IMR-90 (cell line): ENCODE measurements around the gene TGFB2. TPM values are rescaled to one million over a fixed set of nuclear protein-coding genes. Genes with fewer than 3 reads are reported as not detected.

ENCODE experiments used
- ATAC-seq: fragments of 200-7000 bp; cut with Tn5 transposase; 2 replicates; pipeline ENCODE4 v1.9.1; 2020; ENCODE audit warnings: low read depth, mild to moderate bottlenecking, moderate library complexity
- BruUV-seq: library from RNA; stranded (reverse); fragments of 400-500 nt; replicated peaks from 2 replicates; lab custom pipeline; 2021; lab: Mats Ljungman, UMichigan
- CTCF ChIA-PET: fragments of 300-600 bp; formaldehyde crosslinking; extraction: SDS; loops from one replicate; lab custom pipeline; 2021; ENCODE audit warnings: antibody characterized with exemption; lab: Yijun Ruan, JAX
- POLR2A ChIA-PET: fragments of 300-600 bp; sonication (Branson Sonifier 250); formaldehyde crosslinking; loops from one replicate; lab custom pipeline; 2022; ENCODE audit warnings: antibody characterized with exemption; ENCODE audit not compliant: unreplicated experiment; lab: Charles Lee
- DNase-seq: peaks from one replicate; pipeline ENCODE4 v3.0.0; 2013
- H2AFZ ChIP-seq: replicated peaks from 2 replicates; pipeline ENCODE3; 2013; ENCODE audit warnings: low read length, mild to moderate bottlenecking; ENCODE audit not compliant: poor library complexity
- H2AK5ac ChIP-seq: 2 replicates; pipeline ENCODE4 v1.6.1; 2013; ENCODE audit warnings: low read depth, low read length, inconsistent platforms
- H2AK9ac ChIP-seq: replicated peaks from 2 replicates; pipeline ENCODE3; 2013; ENCODE audit warnings: mild to moderate bottlenecking, low read depth, low read length, moderate library complexity; ENCODE audit not compliant: poor library complexity
- H2BK120ac ChIP-seq: 2 replicates; pipeline ENCODE4 v1.6.1; 2013; ENCODE audit warnings: low read depth, low read length, inconsistent platforms
- H2BK15ac ChIP-seq: 3 replicates; pipeline ENCODE4 v1.6.1; 2013; ENCODE audit warnings: low read depth, low read length, inconsistent platforms
- H2BK20ac ChIP-seq: 2 replicates; pipeline ENCODE4 v1.6.1; 2013; ENCODE audit warnings: low read depth, mild to moderate bottlenecking, inconsistent platforms, low read length, moderate library complexity
- H2BK5ac ChIP-seq: 2 replicates; pipeline ENCODE4 v1.6.1; 2013; ENCODE audit warnings: mild to moderate bottlenecking, low read depth, low read length, inconsistent platforms; ENCODE audit not compliant: poor library complexity, severe bottlenecking
- H3K14ac ChIP-seq: replicated peaks from 2 replicates; pipeline ENCODE4 v1.6.1; 2013; ENCODE audit warnings: low read depth, low read length, inconsistent platforms
- H3K18ac ChIP-seq: 2 replicates; pipeline ENCODE4 v1.6.1; 2013; ENCODE audit warnings: low read depth, low read length, control low read depth
- H3K23ac ChIP-seq: 2 replicates; pipeline ENCODE4 v1.6.1; 2013; ENCODE audit warnings: low read depth, low read length, inconsistent platforms
- H3K27ac ChIP-seq: 2 replicates; pipeline ENCODE4 v1.5.1; 2013; ENCODE audit warnings: mild to moderate bottlenecking, control low read depth, low read length; ENCODE audit not compliant: insufficient read depth
- H3K27me3 ChIP-seq: 2 replicates; pipeline ENCODE4 v1.6.1; 2013; ENCODE audit warnings: low read length; ENCODE audit not compliant: control insufficient read depth, insufficient read depth
- H3K36me3 ChIP-seq: 2 replicates; pipeline ENCODE4 v1.6.1; 2013; ENCODE audit warnings: low read length, mixed read lengths; ENCODE audit not compliant: control insufficient read depth, insufficient read depth
- H3K4ac ChIP-seq: 2 replicates; pipeline ENCODE4 v1.6.1; 2013; ENCODE audit warnings: low read depth, low read length, inconsistent platforms
- H3K4me1 ChIP-seq: 2 replicates; pipeline ENCODE4 v1.6.1; 2013; ENCODE audit warnings: low read length, mixed read lengths; ENCODE audit not compliant: control insufficient read depth, insufficient read depth
- H3K4me2 ChIP-seq: 2 replicates; pipeline ENCODE4 v1.6.1; 2013; ENCODE audit warnings: low read depth, mild to moderate bottlenecking, control low read depth, low read length, moderate library complexity
- H3K4me3 ChIP-seq: 2 replicates; pipeline ENCODE4 v1.5.1; 2013; ENCODE audit warnings: low read depth, mild to moderate bottlenecking, control low read depth, low read length, moderate library complexity; ENCODE audit not compliant: insufficient read depth
- H3K56ac ChIP-seq: 2 replicates; pipeline ENCODE4 v1.6.1; 2013; ENCODE audit warnings: low read length, inconsistent platforms; ENCODE audit not compliant: insufficient read depth; ENCODE audit errors: extremely low read depth
- H3K79me1 ChIP-seq, 2 experiments: 2 replicates each; pipeline ENCODE4 v1.6.1; 2013; ENCODE audit warnings: low read length in 2 of 2, inconsistent platforms in 1 of 2, low read depth in 1 of 2
- H3K9ac ChIP-seq: 2 replicates; pipeline ENCODE4 v1.6.1; 2013; ENCODE audit warnings: low read depth, low read length, control low read depth
- H3K9me1 ChIP-seq: 2 replicates; pipeline ENCODE4 v1.6.1; 2013; ENCODE audit warnings: low read length, inconsistent platforms; ENCODE audit not compliant: insufficient read depth
- H3K9me3 ChIP-seq: 2 replicates; pipeline ENCODE4 v1.6.1; 2013; ENCODE audit warnings: low read length; ENCODE audit not compliant: control insufficient read depth, insufficient read depth
- H4K20me1 ChIP-seq: 2 replicates; pipeline ENCODE4 v1.6.1; 2013; ENCODE audit warnings: low read length, inconsistent platforms; ENCODE audit not compliant: insufficient read depth
- H4K5ac ChIP-seq: 2 replicates; pipeline ENCODE4 v1.6.1; 2013; ENCODE audit warnings: mild to moderate bottlenecking, low read depth, low read length, control low read depth
- H4K8ac ChIP-seq, 2 experiments: 2 replicates each; pipeline ENCODE4 v1.6.1; 2013; ENCODE audit warnings: low read depth in 2 of 2, low read length in 2 of 2, control low read depth in 1 of 2, inconsistent platforms in 1 of 2
- H4K91ac ChIP-seq: 2 replicates; pipeline ENCODE4 v1.6.1; 2013; ENCODE audit warnings: low read depth, low read length, inconsistent platforms; ENCODE audit not compliant: insufficient read depth
- BHLHE40 ChIP-seq: fragments of 150-350 bp; IDR thresholded peaks from 2 replicates; pipeline ENCODE4 v1.6.1; 2016; ENCODE audit warnings: mild to moderate bottlenecking, low read depth, low read length
- CEBPB ChIP-seq: IDR thresholded peaks from 2 replicates; pipeline ENCODE4 v1.6.1; 2012; ENCODE audit warnings: low read depth, low read length, improper control_type of control experiment
- MAZ ChIP-seq: IDR thresholded peaks from 2 replicates; pipeline ENCODE4 v1.6.1; 2012; ENCODE audit warnings: low read depth, mild to moderate bottlenecking, low read length, improper control_type of control experiment, moderate library complexity, borderline replicate concordance
- MXI1 ChIP-seq: IDR thresholded peaks from 2 replicates; pipeline ENCODE4 v1.6.1; 2012; ENCODE audit warnings: low read depth, mild to moderate bottlenecking, low read length, moderate library complexity, borderline replicate concordance
- SMC3 ChIP-seq: fragments of 150-350 bp; IDR thresholded peaks from 2 replicates; pipeline ENCODE4 v1.6.1; 2016; ENCODE audit warnings: low read depth, mild to moderate bottlenecking, antibody characterized with exemption, low read length, moderate library complexity
- WGBS, 2 experiments: methylation state at CpG; one replicate each; pipeline versions ENCODE4 v1.1.5 to v1.1.7; 2013; ENCODE audit warnings: missing lambda C conversion rate in 2 of 2; ENCODE audit not compliant: insufficient read length in 1 of 2; ENCODE audit errors: extremely low coverage in 2 of 2; 5-methylcytosine and 5-hydroxymethylcytosine counted together
- dilution Hi-C: fragments of 300-500 bp; cut with HindIII; formaldehyde crosslinking; loops from one replicate; pipeline ENCODE4 v1.14.3; 2018; ENCODE audit warnings: low sequenced_read_pairs; ENCODE audit not compliant: unreplicated experiment
- in situ Hi-C: fragments of 300-500 bp; cut with MboI; formaldehyde crosslinking; loops from 3 replicates; pipeline ENCODE4 v1.14.3; 2019; ENCODE audit warnings: low sequenced_read_pairs, inconsistent platforms, mixed read lengths
- intact Hi-C: fragments of 100-400 bp; cut with micrococcal nuclease; formaldehyde crosslinking; loops from 2 replicates; pipeline ENCODE4 v1.10.0; 2022
- polyA plus RNA-seq, 3 experiments: library from polyadenylated mRNA; depleted of rRNA; stranded (reverse); fragments of >200 nt; gene quantifications; 2 replicates each; pipeline ENCODE4 v1.2.3, GENCODE V29; 2012; ENCODE audit warnings: low replicate concordance in 1 of 3
- total RNA-seq: library from RNA; depleted of rRNA; stranded (reverse); fragments of >200 nt; gene quantifications from 2 replicates; pipeline ENCODE4 v1.2.3, GENCODE V29; 2012

Gene TGFB2
- total and polyA plus RNA-seq, 2 of the 4 experiments (the other 2 are of a cell fraction): 3.7 to 3.8 TPM

GRCh38 chr1:218345673-218346390 is 696 bp downstream of the TGFB2 start:
- Histone ChIP-seq H4K91ac (peak overlapping the region; percentile 69), H3K4me3 (peak overlapping the region; percentile 81), H3K27ac (peak overlapping the region; percentile 76), H3K56ac (peak overlapping the region; percentile 80; the same call in 1 of the 2 replicates), H4K8ac (peak overlapping the region; percentile 48; a peak in 3 of 4 replicates), H2BK120ac (peak overlapping the region; percentile 16), H3K27me3 (no peaks in the 10 kb centered on the region), H3K79me1 (peaks cover 0 to 12% of the 10 kb centered on the region in 2 experiments; a peak in 3 of 4 replicates), H2BK20ac (0 out of 2 replicates have a peak overlapping the region, but pooled peaks have one; percentile 3), H3K14ac (peak overlapping the region; percentile 86), H2BK5ac (peak overlapping the region; percentile 48), H3K4me1 (peaks cover 4% of the 10 kb centered on the region), H2BK15ac (peak overlapping the region; percentile 53; the same call in 2 of the 3 replicates), H3K4me2 (peak overlapping the region; percentile 87), H3K9ac (peak overlapping the region; percentile 94), H3K18ac (peak overlapping the region; percentile 54), H3K4ac (peak overlapping the region; percentile 43), H2AK5ac (peak overlapping the region; percentile 35; the same call in 1 of the 2 replicates), H2AK9ac (peak overlapping the region; percentile 28), H3K9me1 (peaks cover 3% of the 10 kb centered on the region; the same call in 1 of the 2 replicates), H3K23ac (peak overlapping the region; percentile 92), H4K5ac (peak overlapping the region; percentile 10), H2AFZ (peak overlapping the region; percentile 83), H3K9me3 (no peaks in the 10 kb centered on the region), H4K20me1 (no peaks in the 10 kb centered on the region), H3K36me3 (no peaks in the 10 kb centered on the region)
- intact Hi-C loops: loop anchor here (1.0 to 10.0 kb wide), 9 partner anchors 134 to 1221 kb away; partner anchors contain the start of gene LYPLAL1
- peak; percentile 70 for DNase-seq
- ATAC-seq: peak; percentile 56
- ChIA-PET POLR2A (interaction anchor here (0.6 to 1.4 kb wide), 10 partner anchors 9 to 1488 kb away, joined by 3 to 5 read pairs (median 4); no protein-coding TSS in a partner anchor), CTCF (interaction anchor here (0.5 to 1.2 kb wide), 4 partner anchors 602 to 1277 kb away, joined by 3 to 4 read pairs (median 3); no protein-coding TSS in a partner anchor)
- no TSS peak for BruUV-seq
- WGBS, 2 experiments: 1% methylated on average over 14 of the region's 64 CpGs; no CpG with 5 or more reads in 1 of the 2 experiments
- peak; percentile 47 for TF ChIP-seq BHLHE40
- TF ChIP-seq MXI1: peak; percentile 60; the same call in 1 of the 2 replicates
- peak; percentile 62 for TF ChIP-seq CEBPB
- TF ChIP-seq MAZ: peak; percentile 66; the same call in 1 of the 2 replicates
- TF ChIP-seq SMC3: no peak; the same call in 1 of the 2 replicates
- in situ Hi-C loops: loop anchor here (5.0 to 10.0 kb wide), 3 partner anchors 721 to 1039 kb away; partner anchors contain the start of gene LYPLAL1
- dilution Hi-C loops: no loop called here
